Mucosa of descending colon (tissue), 3 donors: ENCODE data around the gene MEOX2. TPM values are rescaled to one million over a fixed set of nuclear protein-coding genes. Genes with fewer than 3 reads are reported as not detected.

ENCODE experiments used
- ATAC-seq: fragments of 200-7000 bp; cut with Tn5 transposase; one replicate; pipeline ENCODE4 v1.9.1; 2020; ENCODE audit warnings: mild to moderate bottlenecking, moderate library complexity
- DNase-seq, 3 donors: peaks; one replicate each; pipeline ENCODE4 v3.0.0-alpha.2; 2020
- H3K36me3 ChIP-seq: fragments of 200-600 bp; one replicate; pipeline ENCODE4 v1.8.0; 2021; ENCODE audit warnings: low read depth, mild to moderate bottlenecking
- H3K4me1 ChIP-seq: fragments of 200-600 bp; one replicate; pipeline ENCODE4 v1.8.0; 2021; ENCODE audit warnings: low read depth, mild to moderate bottlenecking
- H3K4me3 ChIP-seq: fragments of 200-600 bp; one replicate; pipeline ENCODE4 v1.8.0; 2021; ENCODE audit warnings: mild to moderate bottlenecking
- H3K9me3 ChIP-seq: fragments of 200-600 bp; one replicate; pipeline ENCODE4 v1.8.0; 2021; ENCODE audit warnings: mild to moderate bottlenecking
- CTCF ChIP-seq: fragments of 200-600 bp; IDR thresholded peaks from one replicate; pipeline ENCODE4 v1.8.0; 2022; ENCODE audit warnings: antibody characterized with exemption, mild to moderate bottlenecking
- intact Hi-C, 2 donors: fragments of 100-400 bp; cut with DNase I in 1 of 2; cut with micrococcal nuclease in 1 of 2; formaldehyde crosslinking; loops; one replicate each; pipeline versions ENCODE4 v1.11.0 to v1.11.1; 2022; cut with DNase I, micrococcal nuclease
- total RNA-seq, 3 donors: library from RNA; stranded (reverse); fragmentation: NEBNext Ultra II Directional in 2 of 3; extraction: Animal tissue kit (Norgen Biotek cat#: 25700) in 2 of 3; gene quantifications; one replicate each; pipeline versions ENCODE4 v1.2.1 to v1.2.4, GENCODE V29; 2021 to 2023
- donor health status: DM: no; HTN: no; CAD: no; lungs with moderate emphysema.
- donor health status: DM: no; HTN: no; CAD: no.
- donor health status: DM: no; HTN: yes; CAD: no.

MEOX2 gene
- total RNA-seq, 3 donors from 2014 or later, result 0.52 to 3.8 (median 1.3) TPM

GRCh38 chr7:15650787-15651186 is 35.7 kb downstream of the MEOX2 start:
- intact Hi-C loops, result no loop called here
- no peak overlapping the region for H3K4me3 ChIP-seq
- no peaks in the 10 kb centered on the region for H3K4me1 ChIP-seq
- no peak for TF ChIP-seq CTCF
- DNase-seq, result no peak
- H3K36me3 ChIP-seq, result no peaks in the 10 kb centered on the region
- H3K9me3 ChIP-seq, result no peaks in the 10 kb centered on the region
- no peak for ATAC-seq

GRCh38 chr7:15648461-15648961 is 38.0 kb downstream of the MEOX2 start:
- ATAC-seq (no peak), DNase-seq (no peak)
- intact Hi-C loops, result no loop called here
- Histone ChIP-seq H3K36me3 (no peaks in the 10 kb centered on the region), H3K4me3 (no peak overlapping the region), H3K9me3 (no peaks in the 10 kb centered on the region), H3K4me1 (no peaks in the 10 kb centered on the region)
- no peak for TF ChIP-seq CTCF

GRCh38 chr7:15647309-15647708 is 39.2 kb downstream of the MEOX2 start:
- DNase-seq (no peak), ATAC-seq (no peak)
- TF ChIP-seq CTCF, result no peak
- H3K4me1 ChIP-seq, result no peaks in the 10 kb centered on the region
- intact Hi-C loops, result no loop called here
- H3K9me3 ChIP-seq, result no peaks in the 10 kb centered on the region
- no peaks in the 10 kb centered on the region for H3K36me3 ChIP-seq
- H3K4me3 ChIP-seq, result no peak overlapping the region

GRCh38 chr7:15643000-15643705 is 43.3 kb downstream of the MEOX2 start:
- Histone ChIP-seq H3K9me3 (no peaks in the 10 kb centered on the region), H3K36me3 (no peaks in the 10 kb centered on the region), H3K4me1 (no peaks in the 10 kb centered on the region), H3K4me3 (no peak overlapping the region)
- intact Hi-C loops, result no loop called here
- TF ChIP-seq CTCF, result no peak
- no peak for DNase-seq
- ATAC-seq, result no peak

GRCh38 chr7:15628876-15629275 is 57.6 kb downstream of the MEOX2 start:
- no peaks in the 10 kb centered on the region for H3K4me1 ChIP-seq
- H3K4me3 ChIP-seq, result no peak overlapping the region
- DNase-seq (no peak), ATAC-seq (no peak)
- intact Hi-C loops, result no loop called here
- H3K36me3 ChIP-seq, result no peaks in the 10 kb centered on the region
- TF ChIP-seq CTCF, result no peak
- H3K9me3 ChIP-seq, result no peaks in the 10 kb centered on the region

- ATAC-seq, result no peak
- intact Hi-C loops, result no loop called here
- Histone ChIP-seq H3K4me1 (no peaks in the 10 kb centered on the region), H3K9me3 (no peaks in the 10 kb centered on the region), H3K4me3 (no peak overlapping the region), H3K36me3 (no peaks in the 10 kb centered on the region)
- DNase-seq, result no peak
- no peak for TF ChIP-seq CTCF
These were observed 60.4 kb downstream of the MEOX2 start for GRCh38 chr7:15626041-15626440.
